ENCODE measurements around the gene TNFRSF1B. TPM values are rescaled to one million over a fixed set of nuclear protein-coding genes. Genes with fewer than 3 reads are reported as not detected.

Gene TNFRSF1B
- total RNA-seq, 6 donors from 2014 or later, result 28.3 to 113 (median 58.5) TPM

- WGBS, 2 donors, result 3% methylated on average over 5 to 17 of the region's 17 CpGs
- H3K4me3 ChIP-seq, result no peak overlapping the region
- H3K36me3 ChIP-seq, result no peaks in the 10 kb centered on the region
- no peaks in the 10 kb centered on the region for H3K9me3 ChIP-seq
- H3K27ac ChIP-seq, result peak overlapping the region; percentile 71 to 87 (median 85)
- DNase-seq (peak in 1 of 2 donors; percentile 92), ATAC-seq (ENCODE audit: low FRiP score in 2 of 2) (peak; percentile 72 to 92)
- H3K4me1 ChIP-seq, result peaks cover 38 to 63% (median 57%) of the 10 kb centered on the region in 4 donors
- peak; percentile 77 to 92 for TF ChIP-seq POLR2AphosphoS5 (IDR thresholded peaks at IDR 0.05)
- TF ChIP-seq CTCF (IDR thresholded peaks at IDR 0.05), result peak in 5 of 6 experiments; percentile 6 to 42 (median 17)
- peak in 1 of 4 donors; percentile 44 for TF ChIP-seq POLR2A (IDR thresholded peaks at IDR 0.05)
- TF ChIP-seq EP300 (IDR thresholded peaks at IDR 0.05), result peak in 2 of 4 donors; percentile 12 to 48
- H3K27me3 ChIP-seq, result no peaks in the 10 kb centered on the region
Observed at GRCh38 chr1:12143631-12144155, 23.1 kb upstream of the TNFRSF1B start.

- Histone ChIP-seq H3K36me3 (no peaks in the 10 kb centered on the region), H3K9me3 (no peaks in the 10 kb centered on the region), H3K27me3 (no peaks in the 10 kb centered on the region), H3K4me1 (peaks cover 43 to 64% (median 62%) of the 10 kb centered on the region in 4 donors), H3K27ac (peak overlapping the region; percentile 71 to 87 (median 85)), H3K4me3 (no peak overlapping the region)
- TF ChIP-seq POLR2A (IDR thresholded peaks at IDR 0.05), result no peak
- no peak for TF ChIP-seq CTCF (IDR thresholded peaks at IDR 0.05)
- TF ChIP-seq POLR2AphosphoS5 (IDR thresholded peaks at IDR 0.05), result no peak
- TF ChIP-seq EP300 (IDR thresholded peaks at IDR 0.05), result no peak
- DNase-seq (peak in 1 of 2 donors; percentile 65), ATAC-seq (ENCODE audit: low FRiP score in 2 of 2) (peak in 1 of 2 donors; percentile 21)
- WGBS, 2 donors, result 61 to 71% methylated on average over 6 to 8 of the region's 8 CpGs
Observed at GRCh38 chr1:12144236-12144635, 22.6 kb upstream of the TNFRSF1B start.

- 98 to 100% methylated on average over 4 of the region's 4 CpGs for WGBS, 2 donors
- TF ChIP-seq CTCF (IDR thresholded peaks at IDR 0.05) (no peak), POLR2AphosphoS5 (IDR thresholded peaks at IDR 0.05) (no peak), EP300 (IDR thresholded peaks at IDR 0.05) (no peak), POLR2A (IDR thresholded peaks at IDR 0.05) (no peak)
- H3K36me3 ChIP-seq, result no peaks in the 10 kb centered on the region
- H3K4me3 ChIP-seq, result no peak overlapping the region
- H3K27me3 ChIP-seq, result no peaks in the 10 kb centered on the region
- ATAC-seq (ENCODE audit: low FRiP score in 2 of 2) (no peak), DNase-seq (no peak)
- H3K27ac ChIP-seq, result peak overlapping the region in 3 of 4 donors; percentile 84 to 87 (median 86)
- peaks cover 44 to 69% (median 64%) of the 10 kb centered on the region in 4 donors for H3K4me1 ChIP-seq
- H3K9me3 ChIP-seq, result no peaks in the 10 kb centered on the region
Observed at GRCh38 chr1:12144969-12145368, 21.8 kb upstream of the TNFRSF1B start.

- no peaks in the 10 kb centered on the region for H3K36me3 ChIP-seq
- no peaks in the 10 kb centered on the region for H3K27me3 ChIP-seq
- no peaks in the 10 kb centered on the region for H3K9me3 ChIP-seq
- DNase-seq (no peak), ATAC-seq (ENCODE audit: low FRiP score in 2 of 2) (no peak)
- no peak overlapping the region for H3K4me3 ChIP-seq
- peaks cover 50 to 77% (median 67%) of the 10 kb centered on the region in 4 donors for H3K4me1 ChIP-seq
- H3K27ac ChIP-seq, result peak overlapping the region in 2 of 4 donors; percentile 87 to 90
- TF ChIP-seq EP300 (IDR thresholded peaks at IDR 0.05), result no peak
- TF ChIP-seq CTCF (IDR thresholded peaks at IDR 0.05), result no peak
- TF ChIP-seq POLR2AphosphoS5 (IDR thresholded peaks at IDR 0.05), result no peak
- TF ChIP-seq POLR2A (IDR thresholded peaks at IDR 0.05), result no peak
- 92 to 93% methylated on average over 3 to 11 of the region's 12 CpGs for WGBS, 2 donors
Observed at GRCh38 chr1:12145616-12146342, 21.0 kb upstream of the TNFRSF1B start.
